Activated CD8-positive, alpha-beta memory T cell treated with anti-CD3 and anti-CD28 coated beads for 1 hour (primary cell): ENCODE results near the gene PIGX.

Experiments used
- DNase-seq, 2 donors: peaks; one replicate each; pipeline ENCODE4 v3.0.0-alpha.2; 2020; ENCODE audit warnings: low read depth in 1 of 2; ENCODE audit errors: extremely low read depth in 1 of 2

The PIGX gene

DNA sequence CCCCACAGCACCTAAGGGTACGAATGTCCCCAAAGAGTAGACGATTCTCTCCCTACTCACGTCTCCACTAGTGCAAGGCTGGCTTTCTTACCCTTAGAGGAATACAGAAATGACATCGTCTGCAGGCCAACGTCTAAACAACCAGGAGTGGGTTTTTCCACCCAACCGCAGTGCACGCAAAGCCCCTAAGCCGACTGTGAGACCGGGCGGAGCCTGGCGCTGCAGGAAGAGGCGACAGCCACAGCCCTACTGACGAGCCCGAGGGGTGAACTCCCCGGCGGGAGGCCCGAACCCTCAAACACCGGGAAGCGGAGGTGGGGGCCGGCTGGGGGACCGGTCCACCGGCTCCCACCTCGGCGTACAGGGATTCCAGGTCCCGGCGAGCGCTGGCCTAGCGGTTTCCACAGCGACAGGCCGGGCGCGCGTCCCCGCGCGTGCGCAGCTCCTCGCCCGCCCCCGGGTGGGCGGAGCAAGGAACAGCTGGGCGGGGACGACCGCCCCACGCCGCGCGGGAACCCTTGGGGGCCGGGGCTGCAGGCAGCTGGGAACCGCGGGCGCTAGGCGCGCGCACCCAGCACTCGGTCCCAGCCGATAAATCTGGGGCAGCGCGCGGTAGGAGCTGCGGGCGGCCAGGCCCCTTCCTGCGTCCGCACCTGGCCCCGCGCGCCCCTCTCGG lies at the start of gene PIGX, which contains the start of gene CEP19:
Gene PIGX, plus strand, starts transcription at position 540 of the 676 bp plus-strand sequence.
Gene CEP19, minus strand, starts transcription at position 413 of the 676 bp plus-strand sequence. CDS start 3,593 bp downstream, outside the sequence.
- DNase-seq: peak; percentile 80 to 87

DNA sequence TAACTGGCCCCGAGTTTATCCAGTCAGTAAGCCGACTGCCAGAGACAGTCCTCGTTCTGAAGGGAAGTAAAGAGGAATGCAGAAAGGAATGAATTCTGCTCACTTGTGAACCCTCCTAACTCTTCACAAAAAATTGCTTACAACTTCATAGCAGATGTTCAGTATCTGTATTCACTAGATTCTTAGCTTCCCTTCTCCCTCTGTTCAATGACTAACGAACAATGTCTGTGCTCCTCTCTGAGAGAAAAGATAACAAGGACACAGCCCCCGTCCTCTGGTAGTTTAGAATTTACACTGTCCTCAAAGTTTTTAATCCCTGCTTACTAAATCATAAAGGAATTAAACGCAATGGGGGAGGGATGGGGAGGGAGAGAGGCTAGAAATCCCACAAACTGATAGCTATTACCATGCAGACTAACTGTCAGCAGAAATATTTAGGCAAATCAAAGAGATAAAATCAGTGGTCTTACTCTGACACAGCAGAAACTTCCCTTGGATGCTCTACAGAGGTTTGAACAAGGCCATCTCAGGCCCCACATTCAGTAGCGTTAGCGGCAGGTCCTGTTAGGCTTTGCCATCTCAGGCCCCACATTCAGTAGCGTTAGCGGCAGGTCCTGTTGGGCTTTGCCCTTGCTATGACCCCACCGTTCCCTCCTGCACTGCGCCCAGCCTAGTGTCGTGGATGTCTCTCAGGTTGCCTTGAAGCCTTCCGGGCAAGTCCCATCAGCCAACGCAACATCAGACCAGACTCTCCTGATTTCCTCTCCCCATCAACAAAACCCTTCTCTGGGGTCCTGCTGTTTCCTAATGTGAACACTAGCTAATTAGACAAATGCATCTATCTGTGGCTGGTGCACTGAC lies 49.2 kb upstream of the PIGX start:
- DNase-seq: no peak

DNA sequence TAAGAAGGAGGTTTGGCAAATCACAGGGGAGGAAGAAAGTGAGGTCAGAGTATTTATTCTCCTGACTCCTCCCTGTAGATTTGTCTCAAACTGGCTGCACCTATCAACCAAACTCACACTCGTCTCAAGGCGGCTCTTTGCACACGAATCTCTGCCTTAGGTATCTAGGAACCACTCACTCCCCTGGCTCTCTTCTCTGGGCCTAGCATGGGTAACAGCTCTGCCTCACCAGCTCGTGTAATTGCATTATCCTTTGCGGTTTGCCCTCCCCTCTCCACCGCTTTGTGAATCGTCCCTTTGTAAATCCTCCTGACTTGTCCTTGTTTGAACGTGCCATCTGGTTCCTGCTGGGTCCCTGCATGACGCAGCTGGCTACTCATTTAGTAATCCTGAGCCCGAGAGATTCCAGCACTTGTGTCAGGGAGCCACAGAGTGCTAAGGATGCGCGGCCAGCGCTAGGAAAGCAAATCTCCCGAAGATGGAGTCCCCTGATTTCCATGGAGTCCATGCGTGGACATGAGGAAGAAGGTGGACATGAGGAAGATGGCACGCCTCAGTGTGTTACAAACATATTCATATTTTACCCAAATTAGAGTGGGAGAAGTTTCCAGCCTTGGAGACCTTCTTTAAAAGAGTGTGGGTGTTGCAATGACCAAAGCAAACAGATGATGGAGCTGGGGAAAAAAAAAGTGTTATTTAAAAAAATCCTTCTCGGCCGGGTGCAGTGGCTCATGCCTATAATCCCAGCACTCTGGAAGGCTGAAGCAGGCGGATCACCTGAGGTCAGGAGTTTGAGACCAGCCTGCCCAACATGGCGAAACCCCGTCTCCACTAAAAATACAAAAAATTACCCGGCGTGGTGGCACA lies 45.9 kb upstream of the PIGX start:
- DNase-seq: no peak

DNA sequence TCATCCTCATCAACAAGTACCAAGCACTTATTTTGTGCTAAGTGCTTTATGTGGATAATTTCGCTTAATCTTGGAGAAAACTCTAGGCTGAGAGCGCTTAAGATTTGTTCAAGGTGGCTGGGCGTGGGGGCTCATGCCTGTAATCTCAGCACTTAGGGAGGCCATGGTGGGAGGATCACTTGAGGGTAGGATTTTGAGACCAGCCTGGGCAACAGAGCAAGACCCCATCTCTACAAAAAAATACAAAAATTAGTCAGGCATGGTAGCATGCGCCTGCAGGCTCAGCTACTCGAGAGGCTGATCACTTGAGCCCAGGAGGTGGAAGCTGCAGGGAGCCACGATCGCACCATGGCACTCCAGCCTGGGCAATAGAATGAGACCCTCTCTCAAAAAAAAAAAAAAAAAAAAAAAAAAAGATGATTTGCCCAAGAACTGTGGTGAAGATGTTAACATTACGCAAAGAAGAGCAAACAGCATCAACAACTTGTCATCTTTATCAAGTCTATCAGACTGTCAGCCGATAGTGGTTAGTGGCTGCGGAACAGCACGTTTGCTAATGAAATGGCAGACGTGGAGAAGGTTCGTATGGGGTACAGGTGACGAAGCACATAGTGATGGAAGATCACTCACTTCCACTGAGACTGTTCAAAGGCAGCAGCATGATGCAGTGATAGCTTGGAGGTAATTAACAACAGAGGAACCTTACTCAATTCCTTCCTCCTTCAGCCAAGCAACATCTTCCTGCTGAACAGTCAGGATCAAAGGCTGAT lies 44.9 kb upstream of the PIGX start:
- DNase-seq: no peak

DNA sequence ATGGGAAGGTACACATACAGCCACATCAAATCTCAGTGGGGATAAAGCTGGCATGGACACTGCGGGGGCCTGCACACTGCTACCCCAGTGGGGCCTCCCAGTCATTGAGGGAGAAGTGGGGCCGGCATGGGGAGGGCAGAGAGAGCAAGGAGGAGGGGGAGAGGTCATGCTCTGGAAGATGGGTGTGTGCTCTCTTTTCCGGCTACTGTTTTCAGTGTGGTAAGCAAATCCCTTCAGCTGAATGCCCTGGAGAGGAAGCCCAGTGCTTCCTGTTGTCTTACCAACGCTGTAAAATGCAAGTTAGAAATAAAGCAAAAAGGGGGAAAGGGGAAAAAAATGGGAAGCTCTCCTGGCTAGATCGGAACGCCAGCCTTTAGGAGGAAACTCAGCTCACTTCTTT lies 41.8 kb upstream of the PIGX start:
- no peak for DNase-seq

DNA sequence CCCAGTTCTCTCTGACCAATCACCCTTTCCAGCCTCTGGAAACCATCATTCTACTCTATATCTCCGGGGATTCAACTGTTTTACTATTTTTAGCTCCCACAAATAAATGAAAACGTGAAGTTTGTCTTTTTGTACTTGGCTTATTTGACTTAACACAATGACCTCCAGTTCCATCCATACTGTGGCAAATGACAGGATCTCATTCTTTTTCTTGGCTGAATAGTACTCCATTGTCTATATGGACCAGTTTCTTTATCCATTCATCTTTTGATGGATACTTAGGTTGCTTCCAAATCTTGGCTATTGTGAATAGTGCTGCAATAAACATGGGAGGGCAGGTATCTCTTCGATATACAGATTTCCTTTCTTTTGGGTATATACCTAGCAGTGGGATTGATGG lies 38.5 kb upstream of the PIGX start:
- no peak for DNase-seq

DNA sequence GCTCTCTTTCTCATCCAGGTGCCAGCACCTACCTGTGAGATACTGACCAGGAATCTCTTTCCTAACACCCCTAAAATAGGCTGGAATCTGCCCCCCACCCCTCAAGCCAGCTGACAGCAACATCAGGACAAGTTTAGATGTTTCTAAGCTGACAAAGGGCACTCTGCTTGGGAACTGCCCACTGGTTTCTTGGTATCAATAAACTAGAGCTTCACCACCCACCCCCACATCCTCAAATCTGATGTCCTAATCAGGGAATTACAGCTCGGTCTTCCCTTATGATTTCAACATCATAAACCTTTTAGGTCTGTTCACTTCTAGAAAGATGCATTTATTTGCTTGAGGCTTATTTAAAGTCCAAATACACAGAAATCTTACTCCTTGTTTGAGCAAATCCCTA lies 34.8 kb upstream of the PIGX start:
- no peak for DNase-seq

DNA sequence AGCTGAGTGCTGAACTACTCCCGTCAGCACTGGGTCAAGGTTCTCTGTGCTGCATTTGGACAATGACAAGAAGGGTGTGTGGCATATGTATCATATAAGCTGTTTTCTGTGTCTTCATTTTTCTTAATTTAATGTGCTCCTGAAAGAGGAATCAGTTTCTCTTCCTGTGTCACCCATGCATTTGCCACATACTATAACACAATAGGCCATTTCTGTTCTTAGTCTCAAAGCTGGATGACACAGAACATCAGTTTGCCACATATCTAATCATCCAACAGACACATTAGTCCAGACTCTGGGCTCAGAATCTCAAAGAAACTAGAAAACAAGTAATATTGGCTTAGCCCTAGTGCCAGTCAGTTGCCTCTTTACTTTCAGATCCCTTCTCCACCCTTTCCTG lies 34.2 kb upstream of the PIGX start:
- no peak for DNase-seq

DNA sequence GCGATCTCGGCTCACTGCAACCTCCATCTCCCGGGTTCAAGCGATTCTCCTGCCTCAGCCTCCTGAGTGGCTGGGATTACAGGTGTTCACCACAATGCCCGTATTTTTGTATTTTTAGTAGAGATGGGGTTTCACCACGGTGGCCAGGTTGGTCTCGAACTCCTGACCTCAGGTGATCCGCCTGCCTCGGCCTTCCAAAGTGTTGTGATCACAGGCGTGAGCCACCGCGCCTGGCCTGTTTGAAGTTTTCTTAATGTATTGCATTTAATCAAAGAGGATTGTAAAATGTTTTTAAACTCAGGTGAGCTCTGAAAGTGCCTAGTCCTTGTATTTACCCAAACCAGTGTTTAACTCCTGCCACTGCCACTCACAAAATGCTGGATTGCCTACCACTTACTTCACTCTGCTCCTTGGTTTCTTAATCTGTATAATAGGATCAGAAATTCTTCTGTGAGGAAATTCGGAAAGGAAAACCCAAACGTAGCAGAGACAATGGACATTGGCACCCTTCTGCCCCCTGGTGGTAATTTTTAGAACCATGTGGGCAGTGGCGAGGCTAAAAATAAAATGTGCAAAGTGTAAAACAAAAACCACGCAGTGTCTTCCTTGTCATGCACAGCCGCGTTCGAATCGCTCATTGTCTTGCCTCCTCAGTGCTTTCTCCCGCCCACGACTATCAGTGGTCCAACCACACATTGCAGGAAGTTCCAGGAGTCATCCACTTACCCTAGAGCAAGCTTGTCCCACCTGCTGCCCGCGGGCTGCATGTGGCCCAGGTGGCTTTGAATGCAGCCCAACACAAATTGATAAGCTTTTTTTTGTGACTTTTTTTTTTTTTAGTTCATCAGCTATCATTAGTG lies 27.4 kb upstream of the PIGX start:
- peak; percentile 32 to 41 for DNase-seq

DNA sequence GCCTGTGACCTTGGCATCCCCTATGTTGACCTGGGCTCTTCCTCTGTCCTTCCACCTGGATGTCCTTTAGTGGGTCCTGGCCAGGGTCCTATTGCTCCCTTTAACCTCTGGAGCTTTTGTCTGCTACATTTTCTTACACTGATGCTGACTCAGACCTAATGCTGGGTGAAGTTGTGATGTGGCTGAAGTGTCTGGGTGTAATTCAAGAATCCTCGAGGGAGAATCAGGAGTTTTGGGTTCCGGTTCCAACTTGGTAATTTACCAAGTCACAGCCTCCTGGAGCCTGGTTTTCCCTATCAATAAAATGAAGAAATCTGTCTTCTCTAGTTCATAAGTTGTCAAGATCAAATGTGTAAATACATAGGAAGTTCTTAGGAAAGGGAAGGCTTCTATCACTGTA lies 25.7 kb upstream of the PIGX start:
- DNase-seq: no peak

DNA sequence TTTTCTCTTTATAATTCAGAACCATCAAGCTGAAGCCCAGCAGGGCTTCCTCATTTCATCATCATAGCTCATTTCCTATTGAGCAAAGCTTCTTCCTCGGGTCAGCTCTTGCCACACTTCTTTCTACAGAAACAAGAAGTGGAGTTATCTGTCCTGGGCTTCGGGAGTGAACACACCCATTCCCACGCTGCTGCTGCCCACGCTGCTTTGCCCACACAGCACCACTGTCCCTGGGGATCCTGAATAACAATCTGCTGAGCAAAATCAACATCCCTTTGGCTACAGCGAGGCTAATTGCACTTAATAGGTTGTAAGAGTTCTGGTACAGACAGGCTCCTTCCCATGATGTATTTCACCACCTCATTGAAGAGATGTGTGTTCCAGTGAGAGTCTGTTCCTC lies 23.8 kb upstream of the PIGX start:
- no peak for DNase-seq

DNA sequence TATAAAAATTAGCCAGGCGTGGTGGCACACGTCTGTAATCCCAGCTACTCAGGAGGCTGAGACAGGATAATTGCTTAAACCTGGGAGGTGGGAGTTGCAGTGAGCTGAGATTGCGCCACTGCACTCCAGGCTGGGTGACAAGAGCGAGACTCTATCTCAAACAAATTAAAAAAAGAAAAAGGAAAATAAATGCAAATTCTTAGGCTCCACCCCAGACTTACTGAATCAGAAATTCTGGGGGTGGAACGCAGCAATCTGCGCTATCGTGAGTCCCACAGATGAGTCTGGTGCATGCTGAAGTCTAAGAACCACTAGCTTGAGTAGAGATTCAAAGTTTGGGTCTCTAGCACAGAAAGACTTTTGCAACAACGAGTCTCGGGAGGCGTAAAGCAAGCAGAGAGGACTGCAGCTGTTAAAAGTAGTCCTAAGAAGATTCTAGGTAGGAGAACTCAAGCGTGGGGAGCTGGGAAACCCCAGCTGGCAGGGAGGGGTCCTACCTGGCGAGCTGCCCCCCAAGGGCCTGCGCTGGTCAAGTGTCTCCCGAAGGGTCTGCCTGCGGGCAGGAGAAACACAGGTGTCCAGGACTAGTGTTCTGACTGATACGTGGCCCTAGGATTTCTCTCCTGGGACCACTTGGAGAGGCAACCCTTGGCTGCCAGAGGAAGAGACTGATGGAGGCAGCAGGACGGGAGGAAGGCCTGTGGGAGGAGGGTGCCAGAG lies 22.1 kb upstream of the PIGX start:
- no peak for DNase-seq

DNA sequence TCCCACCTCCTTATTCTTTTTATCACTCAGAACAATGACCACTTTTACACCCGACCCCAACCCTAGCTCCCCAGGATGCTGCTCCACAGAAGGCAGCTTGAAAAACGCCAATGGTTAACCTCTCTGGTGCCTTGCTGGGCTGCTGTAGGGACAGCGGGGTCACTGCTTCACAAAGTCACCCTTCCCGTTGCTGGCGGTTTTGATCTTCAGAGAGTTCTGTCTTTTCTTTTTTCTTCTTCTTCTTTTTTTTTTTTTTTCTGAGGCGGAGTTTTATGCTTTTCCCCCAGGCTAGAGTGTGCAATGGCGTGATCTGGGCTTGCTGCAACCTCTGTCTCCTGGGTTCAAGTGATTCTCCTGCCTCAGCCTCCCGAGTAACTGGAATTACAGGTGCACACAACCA lies 20.8 kb upstream of the PIGX start:
- no peak for DNase-seq

DNA sequence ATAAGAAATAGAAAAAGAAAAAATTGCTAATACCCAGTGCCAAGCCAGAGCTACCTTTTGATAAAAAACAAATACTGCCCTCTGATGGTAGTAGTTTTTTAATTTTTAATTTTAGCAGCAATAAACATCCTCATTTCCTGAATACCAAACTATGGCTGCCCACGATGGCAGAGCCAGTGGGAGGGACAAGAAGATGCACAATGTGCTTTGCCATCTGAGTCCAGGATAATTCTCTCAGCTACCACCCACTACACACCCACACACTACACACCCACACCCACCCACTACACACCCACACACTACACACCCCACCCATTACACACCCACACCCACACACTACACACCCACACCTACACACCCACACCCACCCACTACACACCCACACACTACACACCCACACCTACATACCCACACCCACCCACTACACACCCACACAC lies 18.0 kb upstream of the PIGX start:
- DNase-seq: no peak

DNA sequence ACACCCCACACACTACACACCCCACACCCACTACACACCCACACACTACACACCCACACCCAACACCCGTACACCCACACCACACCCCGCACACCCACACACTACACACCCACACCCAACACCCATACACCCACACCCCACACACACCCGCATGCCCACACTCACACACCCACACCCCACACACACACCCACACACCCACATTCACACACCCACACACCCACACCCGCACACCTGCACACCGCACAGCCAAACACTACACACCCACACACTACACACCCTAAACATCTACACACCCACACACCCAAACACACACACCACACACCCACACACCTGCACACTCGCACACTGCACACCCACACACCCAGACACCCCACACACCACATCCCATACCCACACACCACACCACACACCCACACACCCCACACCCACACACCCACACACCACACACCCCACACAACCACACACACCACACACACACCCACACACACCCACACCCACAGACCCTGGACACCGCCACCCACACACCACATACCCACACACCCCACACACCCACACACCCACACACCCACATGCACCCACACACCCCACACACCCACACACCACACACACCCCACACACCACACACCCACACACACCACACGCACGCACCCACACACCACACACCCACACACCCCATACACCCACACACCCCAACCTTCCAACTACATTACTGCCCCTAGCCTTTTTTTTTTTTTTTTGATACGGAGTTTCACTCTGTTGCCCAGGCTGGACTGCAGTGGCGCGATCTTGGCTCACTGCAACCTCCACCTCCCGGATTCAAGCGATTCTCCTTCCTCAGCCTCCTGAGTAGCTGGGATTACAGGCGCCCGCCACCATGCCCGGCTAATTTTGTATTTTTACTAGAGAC lies 17.0 kb upstream of the PIGX start:
- DNase-seq: no peak

DNA sequence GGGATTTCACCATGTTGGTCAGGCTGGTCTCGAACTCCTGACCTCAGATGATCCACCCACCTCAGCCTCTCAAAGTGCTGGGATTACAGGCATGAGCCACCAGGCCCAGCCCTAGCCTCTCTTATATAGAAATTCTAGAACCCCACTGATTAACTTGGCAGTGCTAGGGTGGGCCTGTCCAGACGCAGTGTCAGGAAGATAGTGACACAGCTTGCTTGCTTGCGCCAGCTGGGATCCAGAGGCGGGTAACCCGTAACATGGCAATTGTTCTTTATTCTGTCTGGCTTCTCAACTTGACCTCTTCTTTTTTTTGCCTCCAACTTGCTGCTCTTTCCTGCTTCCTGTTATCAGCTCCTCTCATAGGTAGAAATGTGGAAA lies 16.3 kb upstream of the PIGX start:
- DNase-seq: no peak

DNA sequence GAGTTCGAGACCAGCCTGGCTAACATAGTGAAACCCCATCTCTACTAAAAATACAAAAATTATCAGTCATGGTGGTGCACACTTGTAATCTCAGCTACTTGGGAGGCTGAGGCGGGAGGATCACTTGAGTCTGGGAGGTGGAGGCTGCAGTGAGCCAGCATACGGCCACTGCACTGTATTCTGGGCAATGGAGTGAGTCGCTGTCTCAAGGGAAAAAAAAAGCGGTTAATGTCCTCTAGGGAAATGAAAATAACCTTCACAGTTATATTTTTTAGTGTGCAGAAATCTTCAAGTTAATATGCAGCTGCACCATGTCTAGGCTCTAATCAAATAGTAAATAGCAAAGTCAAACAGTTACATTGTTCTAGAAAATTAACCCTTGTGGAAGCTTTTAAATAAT lies 14.9 kb upstream of the PIGX start:
- no peak for DNase-seq

DNA sequence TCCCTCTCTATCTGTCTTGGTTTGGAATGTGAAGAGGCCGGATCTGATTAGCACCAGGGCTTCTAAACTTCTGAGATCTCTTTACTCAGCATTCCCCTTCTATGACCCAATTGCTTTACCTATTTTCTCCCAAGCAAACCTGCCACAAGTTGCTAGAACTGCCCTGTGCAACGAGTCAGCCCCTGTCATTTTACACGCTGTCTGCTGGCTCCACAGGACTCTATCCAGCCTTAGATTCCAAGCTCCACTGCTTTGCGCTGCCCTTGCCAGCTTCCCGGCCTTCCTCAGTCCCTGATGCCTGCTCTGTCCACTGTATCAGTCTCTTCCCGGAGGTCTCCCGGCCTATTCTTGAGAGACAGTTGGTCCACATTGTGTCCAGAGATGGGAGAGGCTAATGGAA lies 12.4 kb upstream of the PIGX start:
- no peak for DNase-seq
